Smooth muscle cell (in vitro differentiated cells): ENCODE data around the gene SLC7A11. TPM values are rescaled to one million over a fixed set of nuclear protein-coding genes. Genes with fewer than 3 reads are reported as not detected.

ENCODE experiments used
- DNase-seq: peaks from one replicate; lab custom pipeline; 2025; ENCODE audit not compliant: unreplicated experiment; lab: John Stamatoyannopoulos, UW
- H2AFZ ChIP-seq: fragments of 200-600 bp; sonication (generic); 2 replicates; pipeline ENCODE4 v1.6.0; 2016; ENCODE audit warnings: antibody characterized with exemption, low read depth, mild to moderate bottlenecking
- H3F3A ChIP-seq: fragments of 200-600 bp; sonication (generic); 2 replicates; pipeline ENCODE4 v1.6.0; 2017; ENCODE audit warnings: antibody characterized with exemption, low read depth
- H3K27ac ChIP-seq: fragments of 200-600 bp; sonication (generic); 2 replicates; pipeline ENCODE4 v1.5.1; 2016; ENCODE audit warnings: low read depth, mild to moderate bottlenecking
- H3K27me3 ChIP-seq: fragments of 200-600 bp; sonication (generic); 2 replicates; pipeline ENCODE4 v1.6.1; 2016; ENCODE audit warnings: low read depth, mild to moderate bottlenecking
- H3K36me3 ChIP-seq: fragments of 200-600 bp; sonication (generic); 2 replicates; pipeline ENCODE4 v1.5.1; 2016; ENCODE audit warnings: low read depth
- H3K4me1 ChIP-seq: fragments of 200-600 bp; sonication (generic); 2 replicates; pipeline ENCODE4 v1.5.1; 2016; ENCODE audit warnings: low read depth
- H3K4me2 ChIP-seq: fragments of 200-600 bp; sonication (generic); 2 replicates; pipeline ENCODE4 v1.6.0; 2016; ENCODE audit warnings: mild to moderate bottlenecking
- H3K4me3 ChIP-seq: fragments of 200-600 bp; sonication (generic); 2 replicates; pipeline ENCODE4 v1.5.1; 2016; ENCODE audit warnings: mild to moderate bottlenecking
- H3K79me2 ChIP-seq: fragments of 200-600 bp; sonication (generic); 2 replicates; pipeline ENCODE4 v1.6.0; 2016; ENCODE audit warnings: low read depth, mild to moderate bottlenecking
- H3K9ac ChIP-seq: fragments of 200-600 bp; sonication (generic); 2 replicates; pipeline ENCODE4 v1.6.0; 2016; ENCODE audit warnings: low read depth
- H3K9me3 ChIP-seq: fragments of 200-600 bp; sonication (generic); replicated peaks from 2 replicates; pipeline ENCODE4 v1.5.1; 2016; ENCODE audit warnings: low read depth
- H4K20me1 ChIP-seq: fragments of 200-600 bp; sonication (generic); 2 replicates; pipeline ENCODE4 v1.6.0; 2016; ENCODE audit warnings: low read depth
- whole genome bisulfite sequencing: methylation state at CpG from one replicate; pipeline ENCODE4 v1.1.7; 2016; ENCODE audit warnings: low lambda C conversion rate; 5-methylcytosine and 5-hydroxymethylcytosine counted together
- polyA plus RNA-seq: library from polyadenylated mRNA; unstranded; fragments of >200 nt; fragmentation: Nextera tagmentation; extraction: Ambion mirVana; gene quantifications from 2 replicates; pipeline ENCODE4 v1.2.1, GENCODE V29; 2016
- total RNA-seq: library from RNA; depleted of rRNA; stranded (reverse); fragments of >200 nt; gene quantifications from 2 replicates; pipeline ENCODE4 v1.2.3, GENCODE V29; 2014
- TF ChIP-seq, protein P1 (sequence below): fragments of 200-600 bp; sonication (generic); IDR thresholded peaks from 2 replicates; pipeline ENCODE4 v1.5.1; 2017; ENCODE audit warnings: borderline replicate concordance, mild to moderate bottlenecking, antibody characterized with exemption; ENCODE audit not compliant: insufficient read depth, poor library complexity, severe bottlenecking

Gene SLC7A11
- total and polyA plus RNA-seq, 2 experiments from 2014 or later, result 1.1 to 13.9 TPM

DNA sequence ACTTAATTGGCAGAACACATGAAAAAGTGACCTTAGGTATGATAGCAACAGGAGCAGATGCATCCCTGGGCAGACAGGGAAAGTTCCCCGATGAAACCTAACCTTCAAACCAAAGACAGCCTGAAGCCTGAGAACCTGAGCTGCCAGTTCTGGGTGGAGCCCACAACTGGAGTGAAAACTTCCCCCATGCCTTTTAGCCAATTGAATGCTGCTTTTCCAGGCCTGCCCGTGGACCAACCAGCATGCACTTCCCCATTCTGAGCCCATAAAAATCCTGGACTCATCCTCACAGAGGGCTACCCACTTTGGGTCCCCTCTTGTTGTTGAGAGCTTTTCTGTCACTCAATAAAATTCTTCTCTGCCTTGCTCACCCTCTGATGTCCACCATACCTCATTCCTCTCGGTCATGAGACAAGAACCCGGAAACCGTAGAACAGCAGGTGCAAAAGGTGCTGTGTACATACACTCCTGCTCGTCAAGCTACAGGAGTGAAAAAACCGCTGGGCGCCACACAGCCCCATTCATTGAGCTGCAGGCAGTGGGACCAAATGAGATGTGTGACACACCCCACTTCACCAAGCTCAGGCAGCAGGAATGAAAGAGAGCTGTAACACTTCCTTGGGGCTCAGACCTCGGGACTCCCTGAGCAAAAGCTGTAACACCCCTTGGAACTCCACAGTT lies 13.9 kb upstream of the SLC7A11 start:
- Histone ChIP-seq H2AFZ (no peak overlapping the region), H3K36me3 (no peaks in the 10 kb centered on the region), H3K4me2 (no peak overlapping the region), H4K20me1 (no peaks in the 10 kb centered on the region), H3F3A (no peaks in the 10 kb centered on the region), H3K9ac (no peak overlapping the region), H3K79me2 (no peaks in the 10 kb centered on the region), H3K27ac (no peak overlapping the region), H3K4me1 (no peaks in the 10 kb centered on the region), H3K9me3 (no peaks in the 10 kb centered on the region), H3K4me3 (no peak overlapping the region), H3K27me3 (no peaks in the 10 kb centered on the region)
- DNase-seq, result no peak
- TF ChIP-seq, protein P1, sequence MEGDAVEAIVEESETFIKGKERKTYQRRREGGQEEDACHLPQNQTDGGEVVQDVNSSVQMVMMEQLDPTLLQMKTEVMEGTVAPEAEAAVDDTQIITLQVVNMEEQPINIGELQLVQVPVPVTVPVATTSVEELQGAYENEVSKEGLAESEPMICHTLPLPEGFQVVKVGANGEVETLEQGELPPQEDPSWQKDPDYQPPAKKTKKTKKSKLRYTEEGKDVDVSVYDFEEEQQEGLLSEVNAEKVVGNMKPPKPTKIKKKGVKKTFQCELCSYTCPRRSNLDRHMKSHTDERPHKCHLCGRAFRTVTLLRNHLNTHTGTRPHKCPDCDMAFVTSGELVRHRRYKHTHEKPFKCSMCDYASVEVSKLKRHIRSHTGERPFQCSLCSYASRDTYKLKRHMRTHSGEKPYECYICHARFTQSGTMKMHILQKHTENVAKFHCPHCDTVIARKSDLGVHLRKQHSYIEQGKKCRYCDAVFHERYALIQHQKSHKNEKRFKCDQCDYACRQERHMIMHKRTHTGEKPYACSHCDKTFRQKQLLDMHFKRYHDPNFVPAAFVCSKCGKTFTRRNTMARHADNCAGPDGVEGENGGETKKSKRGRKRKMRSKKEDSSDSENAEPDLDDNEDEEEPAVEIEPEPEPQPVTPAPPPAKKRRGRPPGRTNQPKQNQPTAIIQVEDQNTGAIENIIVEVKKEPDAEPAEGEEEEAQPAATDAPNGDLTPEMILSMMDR, result no peak
- 91% methylated on average over 9 of the region's 9 CpGs for WGBS

GRCh38 chr4:138252551-138252950 lies 10.4 kb upstream of the SLC7A11 start:
- Histone ChIP-seq H3K27ac (no peak overlapping the region), H3K27me3 (no peaks in the 10 kb centered on the region), H3K4me3 (no peak overlapping the region), H3K79me2 (no peaks in the 10 kb centered on the region), H2AFZ (no peak overlapping the region), H3K4me2 (no peak overlapping the region), H3K9ac (no peak overlapping the region), H3K36me3 (no peaks in the 10 kb centered on the region), H4K20me1 (no peaks in the 10 kb centered on the region), H3K9me3 (no peaks in the 10 kb centered on the region), H3K4me1 (no peaks in the 10 kb centered on the region), H3F3A (no peaks in the 10 kb centered on the region)
- WGBS, result 87% methylated on average over 2 of the region's 2 CpGs
- TF ChIP-seq, protein P1, result no peak
- DNase-seq, result no peak

GRCh38 chr4:138251938-138252337 lies 9.8 kb upstream of the SLC7A11 start:
- H3K36me3 ChIP-seq, result no peaks in the 10 kb centered on the region
- no peaks in the 10 kb centered on the region for H3K79me2 ChIP-seq
- no peak overlapping the region for H2AFZ ChIP-seq
- WGBS, result 91% methylated on average over 5 of the region's 5 CpGs
- no peaks in the 10 kb centered on the region for H3K27me3 ChIP-seq
- H3K4me2 ChIP-seq, result no peak overlapping the region
- no peak for DNase-seq
- no peaks in the 10 kb centered on the region for H4K20me1 ChIP-seq
- H3K9ac ChIP-seq, result no peak overlapping the region
- H3K4me1 ChIP-seq, result no peaks in the 10 kb centered on the region
- H3F3A ChIP-seq, result no peaks in the 10 kb centered on the region
- no peaks in the 10 kb centered on the region for H3K9me3 ChIP-seq
- TF ChIP-seq, protein P1, result no peak
- no peak overlapping the region for H3K4me3 ChIP-seq
- no peak overlapping the region for H3K27ac ChIP-seq

DNA sequence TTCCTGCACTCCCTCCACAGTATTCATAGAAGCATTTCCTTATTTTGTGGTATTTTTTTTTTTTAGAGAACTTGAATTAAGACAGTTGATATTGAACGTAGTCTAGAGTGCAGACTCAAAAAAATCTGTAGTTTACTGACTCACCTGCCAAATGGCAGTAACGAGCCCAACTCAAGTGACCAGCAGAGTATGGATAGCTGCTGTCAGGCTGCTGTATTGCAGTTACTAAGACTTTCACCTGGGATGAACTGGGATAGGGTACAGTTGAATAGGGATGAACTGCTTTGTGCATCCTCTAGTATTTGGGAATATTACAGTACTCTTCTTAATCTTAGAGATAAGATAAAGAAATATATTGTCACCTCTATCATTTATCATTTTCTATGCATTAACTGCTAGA lies 7.0 kb upstream of the SLC7A11 start:
- no peak overlapping the region for H3K9ac ChIP-seq
- H3K79me2 ChIP-seq, result no peaks in the 10 kb centered on the region
- H3K4me1 ChIP-seq, result no peaks in the 10 kb centered on the region
- DNase-seq, result no peak
- H3K27me3 ChIP-seq, result no peaks in the 10 kb centered on the region
- no peak overlapping the region for H3K27ac ChIP-seq
- no peak overlapping the region for H3K4me3 ChIP-seq
- no peaks in the 10 kb centered on the region for H3K36me3 ChIP-seq
- no peak overlapping the region for H2AFZ ChIP-seq
- H3F3A ChIP-seq, result no peaks in the 10 kb centered on the region
- TF ChIP-seq, protein P1, result no peak
- no peak overlapping the region for H3K4me2 ChIP-seq
- no peaks in the 10 kb centered on the region for H3K9me3 ChIP-seq
- H4K20me1 ChIP-seq, result no peaks in the 10 kb centered on the region
- WGBS, result 80% methylated on average over 2 of the region's 2 CpGs
